Hair follicle dermal papilla cell (primary cell): ENCODE measurements around the gene BARX2. TPM values are rescaled to one million over a fixed set of nuclear protein-coding genes. Genes with fewer than 3 reads are reported as not detected.

Source experiments
- total RNA-seq: library from RNA; depleted of rRNA; stranded (reverse); fragments of >200 nt; gene quantifications from 2 replicates; pipeline ENCODE4 v1.2.3, GENCODE V29; 2012

The BARX2 gene
- total RNA-seq = not detected in 2 replicates

GRCh38 chr11:129375751-129376657 lies at the start of gene BARX2:
TSS of gene BARX2 (plus strand) at chr11:129375848. CDS start at chr11:129376036, 188 bp downstream.

Other genes with a start within 250 kb of the BARX2 start
- gene ARHGAP32, start 183.5 kb upstream of the BARX2 start, total RNA-seq = 17.6 and 22.9 TPM in 2 replicates